Fibroblast of the aortic adventitia (primary cell): Measurements from ENCODE around the gene GPR42. TPM values are rescaled to one million over a fixed set of nuclear protein-coding genes. Genes with fewer than 3 reads are reported as not detected.

ENCODE experiments used
- DNase-seq: peaks from one replicate; pipeline ENCODE4 v3.0.0-alpha.2; 2010; ENCODE audit warnings: low read depth
- H3K4me3 ChIP-seq: 2 replicates; pipeline ENCODE4 v1.5.1; 2011; ENCODE audit warnings: low read depth, mild to moderate bottlenecking, control low read depth, low read length, moderate library complexity
- CTCF ChIP-seq: IDR thresholded peaks from 2 replicates; pipeline ENCODE4 v1.5.1; 2011; ENCODE audit warnings: mild to moderate bottlenecking, low read length, control low read depth, inconsistent platforms; ENCODE audit not compliant: insufficient read depth
- total RNA-seq: library from RNA; depleted of rRNA; stranded (reverse); fragments of >200 nt; gene quantifications from 2 replicates; pipeline ENCODE4 v1.2.3, GENCODE V29; 2012; ENCODE audit warnings: low replicate concordance

The GPR42 gene
- total RNA-seq, 1 donor: not detected

GRCh38 chr19:35331551-35332214 lies 39.2 kb upstream of the GPR42 start:
- DNase-seq: no peak
- no peak overlapping the region for H3K4me3 ChIP-seq
- TF ChIP-seq CTCF: no peak

DNA sequence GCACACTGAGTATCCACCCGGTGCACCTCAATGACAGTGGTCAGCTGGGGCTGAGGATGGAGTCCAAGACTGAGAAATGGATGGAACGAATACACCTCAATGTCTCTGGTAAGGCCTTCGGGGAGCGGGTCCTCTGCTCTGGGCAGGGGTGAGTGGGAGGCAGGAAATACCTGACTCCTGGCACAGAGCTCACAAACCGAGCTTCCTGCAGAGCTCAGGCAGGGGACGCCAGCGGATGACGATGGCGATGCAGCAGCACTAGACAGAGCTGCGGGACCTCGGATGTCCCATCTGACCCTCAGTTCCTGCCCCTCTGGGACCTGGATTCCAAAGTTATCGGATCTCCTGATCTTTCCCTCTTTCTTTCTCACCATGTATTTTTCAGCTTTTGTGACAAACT lies 38.1 kb upstream of the GPR42 start:
- DNase-seq: no peak
- TF ChIP-seq CTCF: no peak
- no peak overlapping the region for H3K4me3 ChIP-seq

GRCh38 chr19:35334144-35334753 lies 36.6 kb upstream of the GPR42 start:
- no peak for DNase-seq
- no peak overlapping the region for H3K4me3 ChIP-seq
- no peak for TF ChIP-seq CTCF

DNA sequence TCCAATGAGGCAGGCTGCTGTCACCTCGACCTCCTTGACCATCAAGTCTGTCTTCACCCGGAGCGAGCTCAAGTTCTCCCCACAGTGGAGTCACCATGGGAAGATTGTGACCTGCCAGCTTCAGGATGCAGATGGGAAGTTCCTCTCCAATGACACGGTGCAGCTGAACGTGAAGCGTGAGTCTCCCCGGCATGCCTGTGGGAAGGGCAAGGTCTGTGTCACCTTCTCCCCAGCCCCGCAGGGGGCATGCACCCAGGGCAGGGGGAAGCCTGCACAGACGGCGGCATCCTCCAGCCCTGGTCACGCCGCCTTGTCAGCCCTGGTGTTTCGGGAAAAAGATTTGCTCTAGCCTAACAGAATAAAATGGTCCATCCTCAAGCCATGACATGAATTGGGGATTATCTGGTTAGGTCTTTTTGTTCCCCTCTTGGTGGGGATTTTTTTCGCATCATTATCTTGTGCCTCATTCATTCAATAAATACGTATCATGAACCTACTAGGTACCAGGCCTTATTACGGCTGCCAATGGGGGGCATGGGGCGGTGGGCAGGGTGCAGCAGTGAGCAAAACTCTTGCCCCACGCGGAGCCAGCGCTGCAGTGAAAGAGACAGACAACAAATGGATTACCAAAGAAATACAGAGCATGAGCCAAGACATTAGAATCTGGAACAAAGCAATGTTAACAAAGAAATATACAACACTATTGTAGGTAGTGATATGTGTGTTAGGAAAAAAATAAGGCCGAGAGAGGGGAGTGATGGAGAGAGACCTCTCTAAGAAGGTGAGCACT lies 34.5 kb upstream of the GPR42 start:
- TF ChIP-seq CTCF: no peak
- DNase-seq: no peak

DNA sequence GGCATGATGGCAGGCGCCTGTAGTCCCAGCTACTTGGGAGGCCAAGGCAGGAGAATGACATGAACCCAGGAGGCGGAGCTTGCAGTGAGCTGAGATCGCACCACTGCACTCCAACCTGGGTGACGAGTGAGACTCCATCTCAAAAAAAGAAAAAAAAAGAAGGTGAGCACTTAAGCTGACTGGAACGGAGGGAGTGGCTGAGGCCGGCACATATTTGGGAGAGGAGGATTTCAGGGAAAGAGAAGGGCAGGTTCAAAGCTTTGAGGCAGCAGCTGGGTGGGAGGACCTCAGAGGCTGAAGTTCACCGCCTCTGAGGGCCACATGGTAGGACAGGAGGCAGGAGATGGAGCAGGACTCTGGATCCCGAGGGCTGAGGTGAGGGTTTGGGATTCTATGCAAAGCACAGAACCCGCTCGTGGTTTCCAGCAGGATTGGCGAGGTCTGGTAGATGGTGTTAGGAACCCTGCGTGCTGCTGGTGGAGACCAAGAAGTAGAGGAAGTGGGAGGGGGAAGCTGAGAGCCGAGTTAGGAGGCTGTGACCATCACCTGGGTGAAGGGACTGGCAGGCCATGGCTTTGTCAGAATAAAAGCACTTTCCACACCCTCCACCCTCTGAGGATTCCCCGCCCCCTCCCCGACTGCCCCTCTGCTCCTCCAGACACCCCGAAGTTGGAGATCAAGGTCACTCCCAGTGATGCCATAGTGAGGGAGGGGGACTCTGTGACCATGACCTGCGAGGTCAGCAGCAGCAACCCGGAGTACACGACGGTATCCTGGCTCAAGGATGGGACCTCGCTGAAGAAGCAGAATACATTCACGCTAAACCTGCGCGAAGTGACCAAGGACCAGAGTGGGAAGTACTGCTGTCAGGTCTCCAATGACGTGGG lies 33.5 kb upstream of the GPR42 start:
- H3K4me3 ChIP-seq: no peak overlapping the region
- no peak for DNase-seq
- TF ChIP-seq CTCF: no peak

More for the DNA sequence above, 34.5 kb upstream of the GPR42 start:
- H3K4me3 ChIP-seq: no peak overlapping the region

DNA sequence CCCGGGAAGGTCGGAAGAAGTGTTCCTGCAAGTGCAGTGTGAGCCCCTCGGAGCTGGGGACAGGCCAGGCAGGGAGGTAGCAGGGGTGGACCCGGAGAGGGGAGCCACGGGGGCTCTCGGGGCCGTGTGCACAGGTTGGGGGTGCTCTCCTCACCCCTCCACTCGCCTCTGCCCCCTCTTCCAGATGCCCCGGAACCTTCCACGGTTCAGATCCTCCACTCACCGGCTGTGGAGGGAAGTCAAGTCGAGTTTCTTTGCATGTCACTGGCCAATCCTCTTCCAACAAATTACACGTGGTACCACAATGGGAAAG lies 32.9 kb upstream of the GPR42 start:
- TF ChIP-seq CTCF: no peak
- no peak overlapping the region for H3K4me3 ChIP-seq
- DNase-seq: no peak
